T-helper 9 cell (primary cell): ENCODE data around the gene SPRR1A.

ENCODE experiments used
- DNase-seq: peaks from one replicate; pipeline ENCODE4 v3.0.0-alpha.2; 2020
- total RNA-seq, 2 donors: gene quantifications; one replicate each; lab custom pipeline; 2026; lab: John Stamatoyannopoulos, UW

Gene SPRR1A, protein sequence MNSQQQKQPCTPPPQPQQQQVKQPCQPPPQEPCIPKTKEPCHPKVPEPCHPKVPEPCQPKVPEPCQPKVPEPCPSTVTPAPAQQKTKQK
- total RNA-seq, result 0 reads per million in 2 donors

DNA sequence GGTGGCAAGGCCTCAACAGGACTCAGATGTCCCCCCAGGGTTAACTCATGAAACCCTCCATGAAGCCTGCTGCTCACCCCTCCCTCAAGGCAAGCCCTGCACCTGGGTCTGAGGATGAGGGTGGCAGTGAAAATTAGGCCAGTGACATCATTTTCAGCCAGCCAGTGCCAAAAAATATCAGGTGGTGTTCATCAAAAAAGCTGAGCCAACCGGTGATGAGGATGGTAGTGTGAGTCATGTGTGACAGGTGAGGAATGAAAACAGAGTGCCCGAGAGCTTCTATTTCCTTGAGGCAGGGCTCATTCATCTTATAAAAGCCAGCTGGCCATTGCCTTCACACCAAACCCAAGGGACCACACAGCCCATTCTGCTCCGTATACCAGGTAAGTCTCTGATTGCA, at the start of gene SPRR1A:
SPRR1A (plus strand) TSS at position 339 of the 400 bp plus-strand sequence. CDS start 1,150 bp downstream, outside the sequence.
- DNase-seq, result no peak

DNA sequence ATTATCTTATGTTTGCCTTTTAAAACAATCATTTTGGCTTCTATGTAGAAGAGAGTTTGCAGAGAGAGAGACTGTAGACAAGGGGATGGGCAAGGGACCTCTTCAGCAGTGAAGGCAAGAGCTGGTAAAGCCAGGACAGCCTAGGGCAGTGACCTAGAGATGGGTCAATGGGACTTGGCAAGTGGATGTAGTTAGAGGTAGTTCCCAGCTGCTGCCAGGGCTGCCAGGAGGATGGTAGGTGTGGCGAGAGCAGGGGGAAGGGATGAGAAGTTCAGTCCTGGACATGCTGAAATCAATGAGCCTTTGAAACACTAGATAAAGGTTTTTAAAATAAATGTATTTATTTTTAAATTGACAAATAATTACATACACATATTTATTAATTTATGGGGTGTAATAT, 43.3 kb upstream of the SPRR1A start:
- DNase-seq, result no peak

DNA sequence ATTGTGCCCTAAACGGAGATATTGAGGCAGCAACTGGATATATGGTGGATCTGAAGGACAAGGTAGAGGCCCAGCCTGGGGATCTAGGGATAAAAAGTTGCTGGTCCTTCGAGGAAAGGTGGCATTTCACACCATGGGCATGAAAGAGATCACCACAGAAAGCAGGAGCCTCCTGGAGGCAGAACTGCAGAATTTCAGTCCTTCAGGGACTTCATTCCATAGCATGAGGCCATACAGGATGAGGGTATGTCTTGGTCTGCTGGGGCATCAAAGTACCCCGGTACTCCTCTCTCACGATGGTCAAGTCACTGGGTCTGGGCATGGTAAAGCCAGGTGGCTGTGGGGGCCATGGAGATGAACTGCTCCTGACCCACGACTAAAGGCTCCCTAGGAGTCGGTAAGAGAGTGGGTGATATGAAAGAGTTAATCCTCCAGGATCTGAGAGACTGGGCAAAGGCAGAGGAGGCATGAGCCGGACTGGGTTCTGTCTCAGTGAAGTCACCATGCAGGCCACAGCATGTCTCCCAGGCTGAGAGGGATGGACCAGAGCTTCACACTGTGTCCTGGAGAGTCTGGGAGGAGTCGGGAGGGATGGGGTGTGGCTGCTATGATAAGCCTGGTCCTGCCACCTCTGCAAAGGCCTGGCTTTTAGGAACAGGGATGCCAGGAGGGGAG, 42.7 kb upstream of the SPRR1A start:
- no peak for DNase-seq

DNA sequence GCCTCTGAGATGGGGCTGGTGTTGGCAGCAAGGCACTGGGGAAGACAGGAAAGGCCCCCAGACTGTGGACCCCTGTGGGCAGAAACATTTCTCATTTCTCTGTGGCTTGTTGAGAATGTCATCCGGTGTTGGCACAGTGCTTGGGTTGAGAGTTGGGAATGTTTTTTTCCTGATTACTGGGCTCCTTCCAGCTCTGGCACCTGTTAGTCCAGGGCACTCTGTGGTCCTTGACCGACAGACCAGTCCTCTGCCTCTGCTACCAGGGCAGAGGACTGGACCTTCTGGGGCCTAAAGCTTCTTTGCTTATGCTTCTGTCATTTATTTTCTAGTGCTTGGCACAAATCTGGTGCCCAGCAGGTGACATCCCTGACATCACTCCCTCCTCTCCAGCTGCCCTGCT, 41.7 kb upstream of the SPRR1A start:
- DNase-seq, result no peak

DNA sequence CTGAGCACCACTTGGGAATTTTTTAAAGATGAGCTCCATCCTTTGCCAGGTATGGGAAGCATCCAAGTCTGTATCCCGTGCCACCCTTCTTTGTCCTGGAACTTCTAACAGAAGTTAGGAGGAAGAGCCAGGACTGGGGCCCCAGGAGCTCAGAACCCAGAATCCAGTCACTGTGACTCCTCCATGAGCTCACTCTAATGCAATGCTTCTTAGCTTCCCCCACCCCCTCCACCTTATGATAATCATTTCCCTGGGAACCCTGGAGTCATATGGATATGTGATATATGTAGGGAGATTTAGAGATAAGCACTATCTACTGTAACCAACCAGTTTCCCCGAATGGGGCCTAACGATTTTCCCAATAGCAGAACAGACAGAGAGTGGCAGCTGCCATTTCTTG, 37.6 kb upstream of the SPRR1A start:
- no peak for DNase-seq

DNA sequence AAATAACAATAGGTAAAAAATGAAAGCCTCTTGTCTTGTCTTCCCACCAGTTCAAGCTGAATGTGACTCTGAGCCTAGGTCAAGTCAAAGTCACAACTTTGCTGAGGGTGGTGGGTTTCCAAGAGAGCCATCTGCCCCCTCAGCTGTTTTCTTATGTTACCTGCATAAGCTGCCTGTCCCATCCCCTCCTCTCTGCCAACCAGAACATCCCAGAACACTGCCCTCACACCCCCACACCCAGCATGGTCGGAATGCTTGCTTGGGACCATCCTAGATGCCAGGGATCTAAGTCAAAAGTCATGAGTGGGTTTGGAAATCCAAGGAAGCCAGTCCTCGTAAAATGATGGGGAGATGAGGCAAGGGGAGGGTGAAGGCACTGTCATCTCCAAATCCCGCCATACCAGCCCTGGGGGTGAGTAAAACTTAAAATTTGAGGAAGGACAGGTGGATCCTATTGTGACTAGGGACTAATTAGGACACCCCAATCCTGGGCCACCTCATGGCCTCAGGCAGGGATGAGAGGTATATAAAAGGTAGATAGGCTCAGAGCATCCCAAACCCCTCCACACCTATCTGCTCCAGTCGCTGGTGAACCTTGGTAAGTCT, 37.1 kb upstream of the SPRR1A start, which contains the start of gene SPRR5:
SPRR5 (plus strand) TSS at position 556 of the 606 bp plus-strand sequence. CDS start 1,349 bp downstream, outside the sequence.
- no peak for DNase-seq

DNA sequence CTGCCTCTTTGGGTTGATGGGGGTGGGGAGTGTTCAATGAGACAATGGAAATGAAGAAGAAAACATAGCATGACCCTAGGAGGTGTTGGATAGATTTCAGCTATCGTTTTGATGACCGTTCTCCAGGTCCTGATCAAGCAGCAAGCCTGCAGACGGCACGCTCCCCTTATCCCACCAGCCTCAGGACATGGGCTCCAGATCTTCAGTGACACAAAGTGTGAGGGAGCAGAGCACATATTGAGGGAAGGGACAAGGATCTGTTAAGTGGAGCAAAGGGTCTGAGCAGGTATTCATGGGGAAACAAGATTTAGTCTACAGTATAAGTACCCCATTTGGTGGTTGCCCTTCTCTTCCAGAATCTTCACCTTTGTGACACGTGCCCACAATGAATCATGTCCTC, 32.2 kb upstream of the SPRR1A start:
- no peak for DNase-seq

DNA sequence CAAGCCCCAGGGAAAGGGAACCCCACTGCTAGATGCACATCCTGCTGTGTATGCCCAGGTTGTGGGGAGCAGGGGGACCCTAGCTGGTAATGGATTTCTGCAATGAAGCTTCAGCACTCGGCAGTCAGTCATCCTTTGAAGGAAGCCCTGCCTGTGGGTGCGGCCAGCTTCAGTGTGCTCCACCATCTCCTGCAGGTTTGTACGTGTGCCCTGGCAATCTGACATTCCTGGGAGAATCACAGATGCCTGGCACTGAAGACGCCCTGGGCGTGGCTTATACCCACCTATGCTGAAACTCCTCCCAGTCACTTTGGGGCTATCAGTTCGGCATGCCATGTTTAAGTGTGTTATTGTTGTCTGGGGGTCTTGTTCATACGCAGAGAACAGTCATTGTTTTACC, 30.1 kb upstream of the SPRR1A start:
- no peak for DNase-seq

DNA sequence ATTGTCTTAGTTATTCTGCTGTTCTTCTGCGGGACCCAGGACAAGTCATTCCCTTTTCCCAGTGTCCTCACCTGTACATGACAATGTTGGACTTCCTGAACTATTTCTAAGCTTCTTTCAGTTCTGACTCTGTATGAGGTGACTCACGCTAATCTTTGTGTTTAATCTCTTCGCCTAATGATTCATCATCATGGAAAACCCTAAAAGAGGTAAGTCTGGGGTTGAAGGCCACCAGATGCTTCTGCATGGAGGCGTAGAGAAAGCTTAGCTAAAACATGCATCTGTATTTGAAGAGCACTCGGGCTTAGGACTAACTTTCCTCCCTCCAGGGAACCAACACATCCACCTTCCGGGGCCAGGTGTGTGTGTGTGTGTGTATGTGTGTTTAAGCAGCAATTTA, 29.4 kb upstream of the SPRR1A start:
- DNase-seq, result no peak

DNA sequence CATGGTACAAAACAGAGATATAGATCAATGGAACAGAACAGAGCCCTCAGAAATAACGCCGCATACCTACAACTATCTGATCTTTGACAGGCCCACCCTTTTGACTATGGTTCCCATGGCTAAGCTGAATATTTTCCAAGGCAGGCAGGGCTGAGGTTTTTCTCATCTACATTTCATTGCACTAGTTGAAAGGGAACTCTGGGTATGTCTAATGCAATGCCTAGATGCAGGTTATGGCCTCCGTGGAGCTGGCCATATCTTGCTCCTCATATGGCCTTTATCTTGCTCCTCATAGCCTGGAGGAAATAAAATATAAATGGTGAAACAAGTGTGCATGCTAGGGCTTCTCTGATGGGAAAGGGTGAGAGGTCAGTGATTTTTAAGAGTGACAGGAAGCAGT, 26.3 kb upstream of the SPRR1A start:
- no peak for DNase-seq

DNA sequence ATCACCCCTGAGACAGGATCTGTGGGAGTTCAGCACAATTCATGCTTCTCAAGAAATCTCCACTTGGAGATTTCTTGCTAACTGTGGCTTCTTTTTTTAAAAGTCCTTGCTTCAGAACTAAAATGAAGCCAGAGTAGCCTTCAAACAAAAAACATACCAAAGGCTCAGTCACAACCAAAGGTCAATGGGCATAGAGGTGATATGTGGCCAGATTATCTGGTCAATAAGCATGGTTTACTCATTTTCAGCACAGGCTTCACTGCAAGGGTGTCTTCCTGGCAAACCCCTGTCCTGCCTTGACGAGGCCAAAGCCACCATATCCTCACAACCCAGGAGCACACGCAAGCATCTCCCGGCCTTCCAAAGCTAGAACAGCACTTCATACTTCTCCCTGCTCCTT, 24.6 kb upstream of the SPRR1A start:
- DNase-seq, result no peak

DNA sequence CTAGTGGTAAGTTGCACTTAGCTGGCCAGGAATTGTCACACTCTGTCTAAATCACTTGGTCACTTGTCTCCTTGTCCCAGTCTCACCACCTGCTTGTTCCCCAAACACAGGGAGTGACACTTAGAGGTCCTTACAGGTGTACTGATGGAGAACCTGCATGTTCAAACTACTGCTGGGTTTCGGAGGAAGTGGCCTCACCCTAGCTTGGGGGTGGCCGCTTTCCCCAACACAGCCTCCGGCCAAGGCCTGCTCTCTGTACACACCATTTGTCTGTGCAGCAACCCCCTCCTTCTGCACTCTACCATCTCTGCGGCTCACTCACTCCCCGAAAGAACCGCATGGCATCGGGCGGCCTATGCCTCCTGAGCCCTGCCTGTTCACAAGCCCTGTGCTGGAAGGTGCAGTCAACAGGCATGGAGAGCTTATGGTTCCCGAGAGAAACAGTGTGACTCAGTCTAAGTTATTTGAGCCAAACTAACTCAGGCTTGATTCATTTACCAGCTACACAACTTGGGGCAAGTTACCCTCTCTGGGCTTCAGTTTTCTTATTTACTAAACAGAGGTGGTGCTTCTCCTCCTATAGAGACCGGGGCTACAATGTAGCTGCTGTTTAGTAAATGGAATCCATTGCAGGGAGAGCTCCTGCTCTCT, 24.0 kb upstream of the SPRR1A start:
- no peak for DNase-seq

DNA sequence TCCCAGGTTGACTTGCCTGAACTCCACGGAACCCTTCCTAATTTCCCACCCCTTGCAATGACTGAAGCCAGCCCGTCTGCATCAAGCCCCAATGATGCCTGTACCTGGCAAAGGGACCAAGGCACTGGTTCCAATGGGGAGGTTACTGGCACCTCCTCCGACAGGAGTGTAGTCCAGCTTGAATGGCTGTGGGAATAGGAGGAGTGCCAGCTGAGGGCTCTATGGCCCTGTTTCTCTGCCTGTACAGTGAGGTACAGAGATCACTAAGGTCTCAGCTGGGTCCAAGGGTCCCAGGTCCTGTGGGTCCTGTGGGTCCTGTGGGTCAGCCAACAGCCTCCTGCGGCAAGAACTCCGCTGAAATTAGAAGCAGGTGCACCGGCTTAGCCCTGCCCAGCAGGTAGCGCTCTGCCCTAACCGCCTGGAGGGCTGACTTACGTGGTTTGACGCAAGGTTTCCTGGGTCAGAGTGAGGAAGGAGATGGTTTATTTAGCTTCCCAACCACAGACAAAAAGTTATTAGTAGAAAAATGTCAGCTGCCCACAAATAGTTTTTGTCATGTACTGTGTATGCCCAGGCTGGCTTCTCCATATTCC, 23.3 kb upstream of the SPRR1A start:
- DNase-seq, result no peak

DNA sequence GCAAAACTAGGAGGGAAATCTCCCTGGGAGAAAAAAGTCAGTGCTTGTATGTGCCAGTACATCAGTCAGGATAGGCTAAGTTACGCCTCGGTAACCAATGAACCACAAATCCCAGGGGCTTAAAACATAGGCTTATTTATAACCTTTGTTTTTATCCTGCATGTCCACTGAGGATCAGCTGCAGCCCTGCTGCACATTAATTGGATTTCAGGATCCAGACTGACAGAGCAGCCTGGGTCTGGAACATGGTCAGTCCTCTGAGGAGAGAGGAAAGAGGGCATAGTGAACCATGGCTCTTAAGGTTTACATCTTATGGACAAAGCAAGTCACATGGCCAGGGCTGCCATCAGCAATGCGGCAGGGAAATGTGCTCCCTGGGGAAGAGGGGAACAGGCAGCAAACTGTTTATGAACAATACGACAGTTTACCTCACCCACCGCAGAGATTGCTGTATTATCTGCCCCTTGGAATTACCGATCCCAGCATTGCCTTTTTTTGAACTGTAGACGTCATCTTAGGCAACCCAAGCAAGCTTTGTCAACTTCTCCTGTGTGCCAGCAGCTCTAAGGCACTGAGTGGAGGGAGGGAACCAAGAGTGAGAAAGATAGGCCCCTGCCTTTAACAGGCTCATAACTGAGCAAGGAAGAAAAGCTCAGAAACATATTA, 22.5 kb upstream of the SPRR1A start:
- DNase-seq, result no peak

DNA sequence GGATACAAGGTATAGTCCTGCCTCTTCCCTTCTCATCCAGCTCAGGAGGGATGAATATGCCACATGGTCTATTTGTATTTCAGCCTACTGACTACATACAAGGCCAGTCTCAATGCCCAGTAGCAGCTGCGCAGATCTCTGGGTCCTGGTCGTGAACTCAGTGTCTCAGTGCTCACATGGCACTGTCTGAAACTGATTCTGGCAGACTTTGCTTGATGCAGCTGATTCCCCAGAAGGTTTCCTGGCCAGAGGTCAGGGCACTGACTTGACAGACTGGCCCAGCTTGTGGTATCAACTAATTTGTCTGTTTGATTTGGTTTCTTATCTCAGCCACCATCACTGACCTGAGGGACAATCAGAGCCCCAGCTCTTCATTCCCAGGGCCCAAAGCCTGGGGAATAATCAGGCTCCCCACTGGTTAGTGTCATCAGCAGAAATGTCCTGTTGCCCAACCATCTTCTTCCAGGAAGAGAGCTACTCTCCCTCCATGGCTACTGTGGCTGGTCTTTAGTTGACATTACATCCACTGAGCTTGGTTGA, 20.9 kb upstream of the SPRR1A start:
- no peak for DNase-seq

DNA sequence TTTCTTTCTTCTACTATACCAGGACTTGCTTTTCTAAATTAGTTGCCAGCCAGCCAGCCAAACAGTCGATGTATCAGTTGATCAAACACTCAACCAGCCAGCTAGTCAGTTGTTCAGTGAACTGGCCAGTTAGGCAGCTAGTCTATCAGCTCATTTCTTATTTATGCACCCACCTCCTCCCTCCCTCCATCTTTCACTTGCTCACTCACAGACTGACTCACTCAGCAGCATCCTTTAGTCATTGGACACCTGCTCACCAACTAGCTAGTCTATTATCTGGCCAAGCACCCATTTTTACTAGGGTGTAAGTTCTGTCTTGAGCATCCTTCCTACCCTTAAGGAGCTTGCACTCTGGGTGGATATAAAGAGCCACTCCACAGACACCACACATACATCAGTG, 19.3 kb upstream of the SPRR1A start:
- DNase-seq, result no peak

DNA sequence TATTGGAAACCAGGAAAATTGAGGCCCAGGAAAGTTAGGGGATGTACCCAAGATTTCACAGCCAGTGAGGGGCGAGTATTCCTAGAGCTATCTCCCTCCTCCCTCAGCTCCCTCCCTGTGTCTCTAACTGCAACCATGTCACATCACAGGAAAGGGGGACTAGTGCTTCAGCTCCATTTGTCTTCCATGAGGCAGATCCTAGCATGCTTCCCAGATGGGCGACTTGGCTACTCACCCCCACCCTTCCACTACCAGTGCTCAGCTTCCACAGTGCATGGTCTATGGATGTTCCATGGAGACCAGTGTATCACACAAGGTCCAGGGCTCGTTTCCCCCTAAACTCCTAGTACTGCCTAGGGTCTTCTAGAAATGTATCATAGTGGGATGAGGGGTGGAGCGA, 18.0 kb upstream of the SPRR1A start:
- no peak for DNase-seq

DNA sequence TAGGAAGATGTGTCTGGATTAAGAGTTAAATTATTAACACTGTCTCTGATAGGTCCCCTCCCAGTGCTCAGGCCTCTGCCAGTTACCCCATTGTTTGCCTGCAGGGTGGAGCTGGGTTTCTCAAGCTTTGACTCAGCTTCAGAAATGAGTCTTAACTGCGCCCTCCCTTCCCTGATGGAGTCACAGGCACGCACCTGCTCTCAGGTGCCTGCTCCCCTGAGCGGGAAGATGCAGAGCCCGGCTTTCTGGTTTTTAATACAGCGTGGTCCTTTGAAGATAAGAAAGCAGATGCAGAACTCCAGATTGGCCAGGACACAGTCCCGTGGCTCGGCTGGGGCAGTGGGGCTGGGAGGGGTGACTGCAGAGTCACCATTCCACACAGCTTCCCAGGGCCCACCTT, 16.7 kb upstream of the SPRR1A start:
- DNase-seq, result no peak

DNA sequence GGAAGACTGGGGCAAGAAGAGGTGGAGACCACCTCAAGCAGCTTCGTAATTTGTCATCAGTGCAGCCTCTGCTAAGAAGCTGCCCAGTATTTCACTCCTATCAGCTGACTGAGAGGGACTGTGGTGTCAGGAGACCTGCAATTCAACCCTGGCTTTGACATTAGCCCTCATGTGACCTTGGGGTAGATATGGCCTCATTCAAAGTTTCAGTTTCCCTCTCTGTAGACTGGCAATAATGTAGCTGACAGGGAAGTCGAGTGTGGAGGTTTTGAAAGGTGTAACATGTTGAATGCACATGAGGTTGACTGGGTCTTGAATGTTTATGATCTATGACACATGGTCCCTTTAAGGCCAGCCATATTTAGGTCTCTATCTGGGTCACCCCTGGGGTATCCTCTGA, 15.6 kb upstream of the SPRR1A start:
- DNase-seq, result no peak

DNA sequence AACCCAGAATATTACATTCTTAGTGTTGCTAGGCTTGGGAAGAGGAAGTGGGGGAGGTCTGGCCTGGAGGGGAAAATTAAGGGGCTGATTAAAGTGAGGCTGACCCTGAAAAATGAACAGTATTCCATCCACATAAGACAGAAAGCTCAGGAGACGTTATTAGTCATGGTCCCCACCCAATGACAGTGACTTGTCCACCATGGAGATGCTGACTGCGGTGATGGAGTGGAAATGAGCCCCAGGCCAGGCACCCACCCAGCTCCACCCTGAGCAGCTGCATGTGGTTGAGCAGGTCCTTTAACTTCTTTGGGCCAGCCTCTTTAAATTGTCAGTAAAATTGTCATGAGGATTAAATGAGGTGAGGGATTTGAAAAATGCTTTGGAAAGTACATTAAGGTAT, 14.8 kb upstream of the SPRR1A start:
- DNase-seq, result no peak

DNA sequence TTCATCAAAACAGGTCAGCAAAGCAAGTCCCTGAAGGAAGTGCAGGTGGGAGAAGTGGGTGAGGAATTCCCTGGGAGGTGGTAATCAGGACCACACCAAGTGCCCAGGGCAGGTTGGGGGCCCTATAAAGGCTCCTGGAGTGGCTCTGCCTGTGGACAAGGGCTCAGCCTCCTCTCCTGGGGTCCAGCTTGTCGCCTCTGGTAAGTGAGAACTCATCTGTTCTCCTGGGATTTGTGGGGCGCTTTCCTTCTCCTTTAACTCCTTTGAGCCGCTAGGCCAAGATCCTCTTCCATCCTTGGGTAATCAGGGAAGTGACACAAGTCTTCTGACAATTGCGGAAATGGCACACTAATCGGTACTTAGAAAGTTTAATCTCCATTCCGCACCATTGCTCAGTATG, 13.4 kb upstream of the SPRR1A start, which contains the start of gene SPRR4:
SPRR4 (plus strand) TSS at position 154 of the 400 bp plus-strand sequence. CDS start 1,243 bp downstream, outside the sequence.
- DNase-seq, result no peak

DNA sequence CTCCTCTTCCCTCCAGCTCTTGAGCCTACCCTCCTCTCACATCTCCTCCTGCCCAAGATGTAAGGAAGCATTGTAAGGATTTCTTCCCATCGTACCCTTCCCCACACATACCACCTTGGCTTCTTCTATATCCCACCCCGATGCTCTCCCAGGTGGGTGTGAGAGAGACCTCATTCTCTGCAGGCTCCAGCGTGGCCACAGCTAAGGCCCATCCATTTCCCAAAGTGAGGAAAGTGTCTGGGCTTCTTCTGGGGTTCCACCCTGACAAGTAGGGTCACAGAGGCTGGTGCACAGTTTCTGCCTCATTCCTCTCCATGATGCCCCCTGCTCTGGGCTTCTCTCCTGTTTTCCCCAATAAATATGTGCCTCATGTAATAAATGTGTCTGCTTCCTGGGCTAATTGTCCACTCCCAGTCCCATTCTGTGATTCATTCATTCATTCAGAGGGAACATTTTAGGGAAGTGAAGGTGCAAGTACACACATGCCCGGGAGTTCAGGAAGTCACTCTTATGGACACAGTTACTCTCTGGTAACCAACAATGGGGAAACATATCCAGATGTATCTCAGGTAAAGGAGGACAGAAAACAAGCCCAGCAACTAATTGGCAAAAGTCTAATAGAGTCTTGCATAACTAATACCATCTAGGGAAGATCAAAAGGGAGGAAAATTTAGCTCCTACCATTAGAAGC, 11.5 kb upstream of the SPRR1A start:
- no peak for DNase-seq
